Activated CD4-positive, alpha-beta T cell treated with anti-CD3 and anti-CD28 coated beads, Interleukin-2, amount 10 ng/mL, durations not matched to agents 7 days and 5 days (primary cell): ENCODE results near the gene ATXN2. TPM values are rescaled to one million over a fixed set of nuclear protein-coding genes. Genes with fewer than 3 reads are reported as not detected.

Experiments used
- CTCF ChIA-PET: fragments of 350-600 bp; sonication (Branson Sonifier 250); formaldehyde crosslinking; loops from one replicate; lab custom pipeline; 2021; ENCODE audit warnings: antibody characterized with exemption; lab: Charles Lee
- POLR2A ChIA-PET: fragments of 350-600 bp; sonication (Branson Sonifier 250); formaldehyde crosslinking; loops from one replicate; lab custom pipeline; 2021; ENCODE audit warnings: antibody characterized with exemption; lab: Charles Lee
- DNase-seq: peaks from one replicate; pipeline ENCODE4 v3.0.0-alpha.2; 2020
- H3K27ac Mint-ChIP-seq: one replicate; pipeline ENCODE4 v1.8.0; 2021; ENCODE audit warnings: mild to moderate bottlenecking, moderate library complexity, mixed read lengths
- H3K27me3 Mint-ChIP-seq: one replicate; pipeline ENCODE4 v1.8.0; 2021; ENCODE audit warnings: mixed read lengths
- H3K36me3 Mint-ChIP-seq: one replicate; pipeline ENCODE4 v1.8.0; 2021; ENCODE audit warnings: low read depth, mixed read lengths
- H3K4me1 Mint-ChIP-seq: one replicate; pipeline ENCODE4 v1.8.0; 2021; ENCODE audit warnings: mixed read lengths
- H3K4me3 Mint-ChIP-seq: one replicate; pipeline ENCODE4 v1.8.0; 2021; ENCODE audit warnings: mild to moderate bottlenecking, moderate library complexity, mixed read lengths
- H3K9me3 Mint-ChIP-seq: one replicate; pipeline ENCODE4 v1.8.0; 2021; ENCODE audit warnings: mixed read lengths
- total RNA-seq, 2 experiments: library from RNA; stranded (reverse); gene quantifications; one replicate each; pipeline ENCODE4 v1.2.3, GENCODE V29; 2021

Gene ATXN2
- total RNA-seq, 2 experiments from 2014 or later, result 42.0 to 46.8 TPM

DNA sequence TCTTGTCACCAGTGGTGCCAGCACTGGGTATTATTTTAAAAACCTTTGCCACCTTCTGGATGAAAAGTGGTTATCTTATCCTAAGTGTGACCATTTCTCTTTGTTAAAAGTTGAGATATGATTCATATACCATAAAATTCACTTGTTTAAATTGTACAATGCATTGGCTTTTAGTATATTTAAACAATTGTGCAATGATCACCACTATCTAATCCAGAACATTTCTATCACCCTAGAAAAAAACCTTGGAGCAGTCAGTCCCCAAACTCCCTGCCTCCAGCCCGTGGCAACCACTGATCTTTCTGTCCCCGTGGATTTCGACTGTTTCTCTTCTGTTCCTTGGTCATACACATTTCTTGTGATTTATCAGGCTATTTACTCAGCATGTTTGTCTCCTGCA, 165.1 kb downstream of the ATXN2 start:
- POLR2A ChIA-PET, result interaction anchor here (1.5 kb wide), 1 partner anchor 10 kb away, joined by 11 read pairs; no protein-coding TSS in a partner anchor
- Mint-ChIP-seq H3K27me3 (no peaks in the 10 kb centered on the region), H3K9me3 (no peaks in the 10 kb centered on the region), H3K4me1 (peaks cover 96% of the 10 kb centered on the region), H3K27ac (peak overlapping the region; percentile 98), H3K4me3 (peak overlapping the region; percentile 64), H3K36me3 (peaks cover 36% of the 10 kb centered on the region)
- CTCF ChIA-PET, result interaction anchor here (0.9 to 3.7 kb wide), 8 partner anchors 10 to 37 kb away, joined by 3 to 23 read pairs (median 8); partner anchors contain the start of gene SH2B3
- DNase-seq, result no peak

DNA sequence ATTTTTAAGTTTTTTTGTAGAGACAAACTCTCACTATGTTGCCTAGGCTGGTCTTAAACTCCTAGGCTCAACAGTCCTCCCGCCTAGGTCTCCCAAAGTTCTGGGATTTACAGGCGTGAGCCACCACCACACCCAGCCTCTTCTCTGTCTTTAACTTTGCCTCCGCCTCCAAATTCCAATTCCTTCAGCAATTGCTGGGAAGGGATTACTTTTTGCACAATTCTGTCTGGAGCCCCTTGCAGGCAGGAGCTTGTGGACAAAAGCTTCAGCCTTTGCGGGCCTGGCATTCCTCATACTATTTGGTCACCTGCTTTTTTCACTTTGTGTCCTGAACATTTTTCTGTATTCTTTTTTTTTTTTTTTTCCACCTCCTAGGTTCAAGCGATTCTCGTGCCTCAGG, 167.3 kb downstream of the ATXN2 start:
- ChIA-PET POLR2A (no interaction called here), CTCF (interaction anchor here (0.6 to 6.0 kb wide), 9 partner anchors 12 to 165 kb away, joined by 3 to 46 read pairs (median 6); no protein-coding TSS in a partner anchor)
- peak overlapping the region; percentile 68 for H3K4me3 Mint-ChIP-seq
- peaks cover 95% of the 10 kb centered on the region for H3K4me1 Mint-ChIP-seq
- peaks cover 32% of the 10 kb centered on the region for H3K36me3 Mint-ChIP-seq
- no peaks in the 10 kb centered on the region for H3K27me3 Mint-ChIP-seq
- no peak for DNase-seq
- H3K9me3 Mint-ChIP-seq, result no peaks in the 10 kb centered on the region
- H3K27ac Mint-ChIP-seq, result peak overlapping the region; percentile 90

DNA sequence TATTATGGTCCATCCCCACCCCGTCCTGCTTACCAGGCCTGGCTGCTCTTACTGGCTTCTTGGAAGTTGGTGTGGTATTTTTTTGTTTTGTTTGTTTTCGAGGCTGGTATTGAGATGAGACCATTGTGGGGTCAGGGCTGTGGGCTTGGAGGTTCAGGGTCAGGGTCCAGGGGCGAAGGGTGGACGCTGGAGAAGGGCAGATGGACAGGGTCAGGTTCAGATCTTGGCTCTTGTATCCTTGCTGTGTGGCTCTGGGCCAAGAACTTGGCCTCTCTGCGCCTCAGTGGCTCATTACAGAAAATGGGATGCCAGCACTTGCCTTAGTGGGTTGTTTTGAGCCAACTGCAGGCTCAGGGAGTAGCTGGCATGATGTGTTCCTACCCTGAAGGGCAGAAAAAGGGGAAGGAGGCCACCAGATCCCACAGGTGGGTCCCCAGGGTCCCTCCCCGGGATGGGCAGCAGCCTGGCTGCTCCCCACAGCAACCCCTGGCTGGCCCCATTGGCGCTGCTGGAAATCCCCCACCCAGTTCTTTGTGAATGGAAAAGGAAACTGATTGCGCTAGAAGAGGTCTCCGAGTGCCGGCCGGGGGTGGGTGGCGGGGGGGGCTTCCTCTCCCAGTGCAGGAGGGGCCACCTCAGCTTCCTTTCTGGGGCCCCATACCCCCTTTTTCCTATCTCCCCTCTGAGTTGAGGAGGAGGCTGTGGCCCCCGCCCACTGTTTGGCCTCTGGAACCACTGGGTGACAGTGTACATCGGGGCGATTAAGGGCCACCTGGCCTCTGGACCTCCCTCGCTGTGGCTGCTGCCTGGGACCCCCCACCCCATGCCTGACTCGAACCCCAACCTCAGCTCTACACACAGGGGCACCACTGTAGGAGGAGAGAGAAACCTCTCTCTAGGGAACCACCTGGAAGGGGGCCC, 168.4 kb downstream of the ATXN2 start:
- peaks cover 38% of the 10 kb centered on the region for H3K36me3 Mint-ChIP-seq
- H3K27me3 Mint-ChIP-seq, result no peaks in the 10 kb centered on the region
- H3K4me3 Mint-ChIP-seq, result peak overlapping the region; percentile 68
- CTCF ChIA-PET, result interaction anchor here (0.6 to 6.0 kb wide), 10 partner anchors 11 to 384 kb away, joined by 3 to 46 read pairs (median 8); partner anchors contain the start of gene SH2B3
- H3K27ac Mint-ChIP-seq, result peak overlapping the region; percentile 90
- POLR2A ChIA-PET, result interaction anchor here (0.8 to 1.0 kb wide), 2 partner anchors 19 to 26 kb away, joined by 4 read pairs; no protein-coding TSS in a partner anchor
- no peaks in the 10 kb centered on the region for H3K9me3 Mint-ChIP-seq
- DNase-seq, result peak; percentile 72
- H3K4me1 Mint-ChIP-seq, result peaks cover 95% of the 10 kb centered on the region

DNA sequence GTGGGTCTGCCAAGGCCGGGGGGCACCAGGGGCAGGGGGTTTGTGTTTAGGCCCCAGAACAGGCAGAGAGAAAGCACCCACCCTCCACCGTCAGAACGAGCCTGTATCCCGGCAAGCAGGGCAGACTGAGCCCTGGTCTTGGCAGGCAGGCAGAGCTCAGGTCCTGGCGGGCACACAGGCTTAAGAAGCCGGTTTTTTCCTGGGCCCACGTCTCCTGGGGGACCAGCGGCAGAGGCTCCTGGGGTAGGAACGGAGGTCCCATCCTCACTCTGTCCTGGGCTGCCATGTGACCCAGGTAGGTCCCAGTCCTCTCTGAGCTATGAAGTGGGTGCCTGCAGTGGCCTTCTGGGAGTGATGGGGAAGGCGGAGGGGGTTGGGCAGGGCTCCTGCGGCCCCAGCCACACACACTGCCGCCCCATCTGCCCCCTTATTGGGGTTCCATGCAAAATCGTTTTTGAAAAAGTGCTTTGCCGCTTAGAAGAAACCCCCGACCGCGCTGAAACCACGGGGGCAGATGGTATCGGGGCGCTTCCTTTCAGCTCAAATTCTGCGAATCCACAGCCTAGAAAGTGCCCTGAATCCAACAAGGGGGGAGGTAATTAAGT, 169.2 kb downstream of the ATXN2 start:
- H3K4me3 Mint-ChIP-seq, result peak overlapping the region; percentile 64
- H3K4me1 Mint-ChIP-seq, result peaks cover 95% of the 10 kb centered on the region
- H3K36me3 Mint-ChIP-seq, result peaks cover 38% of the 10 kb centered on the region
- H3K9me3 Mint-ChIP-seq, result no peaks in the 10 kb centered on the region
- peak; percentile 78 for DNase-seq
- H3K27ac Mint-ChIP-seq, result peak overlapping the region; percentile 90
- CTCF ChIA-PET, result interaction anchor here (0.6 to 6.0 kb wide), 8 partner anchors 10 to 385 kb away, joined by 3 to 46 read pairs (median 10); partner anchors contain the start of gene SH2B3
- POLR2A ChIA-PET, result interaction anchor here (0.8 to 1.0 kb wide), 2 partner anchors 18 to 25 kb away, joined by 4 read pairs; no protein-coding TSS in a partner anchor
- no peaks in the 10 kb centered on the region for H3K27me3 Mint-ChIP-seq

DNA sequence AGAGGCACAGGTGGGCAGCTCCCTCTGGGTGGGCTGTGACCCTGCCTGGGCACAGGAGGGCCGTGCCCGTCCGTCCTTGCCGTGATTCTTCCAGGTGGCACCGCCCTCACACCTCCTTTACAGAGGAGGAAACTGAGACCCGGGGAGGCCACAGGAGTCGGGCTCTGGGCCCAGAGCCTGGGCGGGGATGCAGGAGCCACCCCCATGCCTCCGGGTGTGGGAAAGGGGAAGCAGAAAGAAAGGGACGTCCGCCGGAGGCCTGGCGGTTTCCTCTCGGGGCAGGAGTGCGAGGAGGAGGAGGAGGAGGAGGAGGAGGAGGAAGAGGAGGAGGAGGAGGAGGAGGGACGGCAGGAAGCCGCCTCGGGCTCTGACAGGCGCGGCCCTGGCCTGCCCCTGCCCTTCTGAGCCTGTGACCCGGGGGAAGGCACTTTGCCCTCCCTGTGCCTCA, 170.4 kb downstream of the ATXN2 start:
- POLR2A ChIA-PET, result no interaction called here
- H3K27ac Mint-ChIP-seq, result peak overlapping the region; percentile 90
- H3K9me3 Mint-ChIP-seq, result no peaks in the 10 kb centered on the region
- CTCF ChIA-PET, result interaction anchor here (0.5 to 6.0 kb wide), 5 partner anchors 15 to 359 kb away, joined by 5 to 46 read pairs (median 14); partner anchors contain the start of gene SH2B3
- DNase-seq, result peak; percentile 41
- peaks cover 93% of the 10 kb centered on the region for H3K4me1 Mint-ChIP-seq
- peak overlapping the region; percentile 64 for H3K4me3 Mint-ChIP-seq
- no peaks in the 10 kb centered on the region for H3K27me3 Mint-ChIP-seq
- H3K36me3 Mint-ChIP-seq, result peaks cover 33% of the 10 kb centered on the region

DNA sequence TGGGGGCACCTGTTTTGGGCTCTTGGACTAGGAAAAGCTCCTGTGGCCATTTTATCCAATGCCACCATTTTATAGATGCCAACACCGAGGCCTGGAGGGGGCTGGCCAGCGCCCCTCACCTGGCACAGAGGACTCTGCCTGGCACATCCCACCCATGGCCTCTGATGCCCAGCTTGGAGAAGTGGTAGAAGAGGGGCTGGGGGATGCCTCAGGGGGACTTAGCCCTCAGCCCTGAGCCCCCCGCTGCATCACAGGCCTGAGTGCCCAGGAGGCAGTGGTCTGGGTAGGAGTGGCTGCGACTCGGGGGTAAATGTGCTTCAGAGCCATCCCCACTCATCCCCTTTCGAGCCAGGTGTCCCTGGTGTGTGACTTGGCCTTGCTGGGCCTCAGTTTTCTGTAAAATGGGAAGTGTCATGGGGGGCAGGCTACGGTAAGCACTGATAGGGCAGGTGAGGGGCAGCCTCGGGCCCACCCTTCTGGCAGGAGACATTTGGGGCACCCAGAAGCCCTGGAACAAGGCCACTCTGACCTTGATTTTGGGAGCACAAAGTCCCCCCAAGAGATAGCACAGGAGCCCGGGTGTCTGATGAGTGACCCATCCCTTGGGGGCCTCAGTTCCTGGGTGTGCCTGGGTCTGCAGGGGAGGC, 170.9 kb downstream of the ATXN2 start:
- ChIA-PET POLR2A (no interaction called here), CTCF (interaction anchor here (2.0 to 6.0 kb wide), 3 partner anchors 16 to 31 kb away, joined by 5 to 46 read pairs (median 14); partner anchors contain the start of gene SH2B3)
- peaks cover 87% of the 10 kb centered on the region for H3K4me1 Mint-ChIP-seq
- H3K9me3 Mint-ChIP-seq, result no peaks in the 10 kb centered on the region
- DNase-seq, result no peak
- H3K4me3 Mint-ChIP-seq, result peak overlapping the region; percentile 59
- H3K36me3 Mint-ChIP-seq, result peaks cover 30% of the 10 kb centered on the region
- no peaks in the 10 kb centered on the region for H3K27me3 Mint-ChIP-seq
- H3K27ac Mint-ChIP-seq, result peak overlapping the region; percentile 87

DNA sequence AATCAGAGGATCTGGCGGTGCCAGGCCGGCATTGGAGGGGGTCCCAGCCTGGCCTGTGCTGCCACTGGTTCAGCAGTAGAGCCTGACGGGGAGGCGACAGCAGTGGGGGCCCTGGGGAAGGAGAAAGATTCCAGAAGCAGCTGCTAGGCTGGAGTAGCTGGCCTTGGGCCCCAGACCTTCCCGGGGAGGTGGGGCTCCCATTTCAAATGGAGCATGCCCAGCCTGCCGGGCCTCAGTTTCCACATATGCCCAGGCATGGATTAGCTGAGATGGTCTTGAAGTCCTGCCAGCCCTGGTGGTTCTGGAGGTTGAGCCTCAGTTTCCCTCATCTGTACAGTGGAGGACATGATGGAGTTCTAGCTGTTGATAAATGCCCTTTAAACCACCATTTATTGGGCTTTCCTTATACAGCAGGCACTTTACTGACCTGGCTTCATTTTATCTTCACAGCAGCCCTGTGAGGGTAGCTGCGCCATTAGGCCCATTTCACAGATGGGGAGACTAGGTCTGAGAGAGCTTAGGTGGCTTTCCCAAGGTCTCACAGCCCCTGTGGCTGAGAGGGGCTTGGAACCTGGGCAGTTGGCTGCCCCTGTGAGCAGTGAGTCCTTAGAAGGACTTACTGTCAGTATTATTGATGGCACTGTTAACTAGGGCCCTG, 171.6 kb downstream of the ATXN2 start:
- no peak for DNase-seq
- Mint-ChIP-seq H3K4me1 (peaks cover 84% of the 10 kb centered on the region), H3K27me3 (no peaks in the 10 kb centered on the region), H3K36me3 (peaks cover 31% of the 10 kb centered on the region), H3K9me3 (no peaks in the 10 kb centered on the region), H3K4me3 (no peak overlapping the region), H3K27ac (peak overlapping the region; percentile 88)
- ChIA-PET CTCF (interaction anchor here (0.6 to 6.0 kb wide), 5 partner anchors 16 to 31 kb away, joined by 3 to 46 read pairs (median 5); partner anchors contain the start of gene SH2B3), POLR2A (interaction anchor here (0.9 kb wide), 1 partner anchor 18 kb away, joined by 3 read pairs; no protein-coding TSS in a partner anchor)

DNA sequence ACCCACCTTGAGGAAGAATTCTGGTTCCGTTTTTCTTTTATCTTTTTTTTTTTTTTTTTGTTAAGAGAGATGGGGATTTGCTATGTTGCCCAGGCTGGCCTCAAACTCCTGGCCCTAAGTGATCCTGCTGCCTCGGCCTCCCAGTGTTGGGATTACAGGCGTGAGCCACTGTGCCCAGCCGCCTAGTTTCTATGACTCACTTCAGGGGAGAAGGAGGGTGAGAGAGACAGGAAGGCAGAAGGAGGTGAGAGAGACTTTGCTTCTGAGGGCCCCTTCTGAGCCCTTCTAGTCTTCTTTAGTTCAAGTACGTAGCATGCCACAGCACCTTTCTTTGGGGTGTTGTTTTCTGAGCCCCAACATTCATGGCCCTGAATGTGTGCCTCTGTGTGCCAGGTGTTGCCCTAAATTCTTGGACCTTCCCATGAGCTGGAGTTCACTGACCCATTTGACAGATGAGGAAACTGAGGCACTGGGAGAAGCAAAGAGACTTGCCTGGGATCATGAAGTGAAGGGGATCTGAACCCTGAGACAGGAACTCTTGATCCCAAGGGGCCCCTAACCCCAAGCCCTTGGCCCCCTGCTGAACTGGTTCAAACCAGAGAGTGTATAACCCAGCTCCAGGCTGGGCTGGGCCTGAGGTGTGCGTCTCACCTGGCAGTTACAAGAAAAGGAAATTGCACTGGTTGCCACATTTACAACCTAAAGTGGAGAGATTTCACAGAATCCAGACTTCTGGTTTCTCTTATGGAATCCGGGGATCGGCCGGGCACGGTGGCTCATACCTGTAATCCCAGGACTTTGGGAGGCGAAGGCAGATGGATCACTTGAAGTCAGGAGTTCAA, 172.6 kb downstream of the ATXN2 start:
- ChIA-PET CTCF (interaction anchor here (0.6 to 6.0 kb wide), 7 partner anchors 14 to 30 kb away, joined by 3 to 46 read pairs (median 5); partner anchors contain the start of gene SH2B3), POLR2A (interaction anchor here (0.9 kb wide), 1 partner anchor 17 kb away, joined by 3 read pairs; no protein-coding TSS in a partner anchor)
- Mint-ChIP-seq H3K27me3 (no peaks in the 10 kb centered on the region), H3K4me3 (no peak overlapping the region), H3K9me3 (no peaks in the 10 kb centered on the region), H3K4me1 (peaks cover 77% of the 10 kb centered on the region), H3K27ac (peak overlapping the region; percentile 88), H3K36me3 (peaks cover 28% of the 10 kb centered on the region)
- no peak for DNase-seq

DNA sequence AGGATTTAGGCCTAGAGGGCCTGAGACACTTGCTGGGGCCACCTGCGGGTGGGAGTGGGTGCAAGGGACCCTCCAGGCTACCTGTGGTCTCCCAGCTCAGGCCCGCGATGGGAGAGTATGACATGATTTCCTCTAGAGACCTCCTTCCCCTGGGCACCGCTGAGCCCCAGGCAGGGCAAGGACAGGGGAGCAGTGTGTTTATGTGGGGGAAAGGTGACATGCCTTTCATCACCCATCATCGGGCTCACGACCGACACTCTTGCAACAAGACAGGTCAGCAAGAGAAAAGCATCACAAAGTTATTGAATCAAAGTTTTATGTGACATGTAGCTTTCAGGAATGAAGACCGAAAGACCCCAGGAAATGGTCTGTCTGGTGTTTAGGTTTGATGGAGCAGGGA, 173.5 kb downstream of the ATXN2 start:
- H3K36me3 Mint-ChIP-seq, result peaks cover 27% of the 10 kb centered on the region
- POLR2A ChIA-PET, result no interaction called here
- no peak for DNase-seq
- no peaks in the 10 kb centered on the region for H3K27me3 Mint-ChIP-seq
- no peak overlapping the region for H3K4me3 Mint-ChIP-seq
- H3K27ac Mint-ChIP-seq, result peak overlapping the region; percentile 88
- CTCF ChIA-PET, result interaction anchor here (0.9 to 2.5 kb wide), 5 partner anchors 10 to 26 kb away, joined by 3 to 14 read pairs (median 6); no protein-coding TSS in a partner anchor
- H3K4me1 Mint-ChIP-seq, result peaks cover 73% of the 10 kb centered on the region
- no peaks in the 10 kb centered on the region for H3K9me3 Mint-ChIP-seq

DNA sequence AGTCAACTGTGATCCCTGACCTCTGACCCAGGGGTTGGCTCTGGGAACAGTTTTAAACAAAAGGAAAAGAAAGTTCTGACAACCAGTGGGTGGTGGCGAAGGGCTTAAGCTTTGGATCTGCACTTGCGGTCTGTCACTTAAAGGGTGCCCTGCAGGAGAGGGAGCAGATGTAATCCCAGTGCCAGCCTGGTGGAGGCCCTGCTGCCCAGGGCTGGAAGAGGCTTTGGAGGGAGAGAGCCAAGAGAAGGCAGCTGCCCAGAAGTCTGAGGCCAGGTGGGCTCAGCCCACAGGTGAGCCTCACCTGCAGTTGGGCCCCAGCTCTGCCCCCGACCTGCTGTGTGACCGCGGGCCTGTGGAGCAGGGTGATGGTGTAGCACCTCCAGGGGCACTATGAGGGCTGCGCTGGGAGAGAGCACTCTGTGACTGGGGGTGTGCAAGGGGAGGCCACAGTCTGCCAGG, 174.3 kb downstream of the ATXN2 start:
- ChIA-PET POLR2A (no interaction called here), CTCF (interaction anchor here (0.9 to 2.5 kb wide), 5 partner anchors 9 to 27 kb away, joined by 3 to 14 read pairs (median 6); no protein-coding TSS in a partner anchor)
- Mint-ChIP-seq H3K27me3 (no peaks in the 10 kb centered on the region), H3K27ac (peak overlapping the region; percentile 68), H3K36me3 (peaks cover 30% of the 10 kb centered on the region), H3K9me3 (no peaks in the 10 kb centered on the region), H3K4me1 (peaks cover 68% of the 10 kb centered on the region), H3K4me3 (no peak overlapping the region)
- no peak for DNase-seq
